NCI-H524 treated with DMSO at 0.1 percent for 48 hours (cell line): ENCODE results near the gene ESPN.
"Not testable (repeated sequence)": the region's sequence is repeated elsewhere in the genome, so short reads cannot be mapped to it uniquely, and the experiment has no call there.

Source experiments
- DNase-seq: peaks from one replicate; lab custom pipeline; 2025; lab: John Stamatoyannopoulos, UW

The ESPN gene

GRCh38 chr1:6485168-6486101 is 60.9 kb downstream of the ESPN start:
- no peak for DNase-seq

- DNase-seq = peak; percentile 39
These were observed 61.9 kb downstream of the ESPN start for GRCh38 chr1:6486433-6487011.

- DNase-seq = no peak
These were observed 63.4 kb downstream of the ESPN start for GRCh38 chr1:6487804-6488484.

- DNase-seq = no peak
These were observed 64.2 kb downstream of the ESPN start for GRCh38 chr1:6488602-6489382.

GRCh38 chr1:6489383-6489765 is 64.8 kb downstream of the ESPN start:
- no peak for DNase-seq

- DNase-seq = no peak
These were observed 65.2 kb downstream of the ESPN start for GRCh38 chr1:6489799-6490180.

- no peak for DNase-seq
These were observed 65.9 kb downstream of the ESPN start for GRCh38 chr1:6490181-6491080.

- DNase-seq = no peak
These were observed 66.5 kb downstream of the ESPN start for GRCh38 chr1:6491081-6491449.

GRCh38 chr1:6491480-6491962 is 66.9 kb downstream of the ESPN start, which contains the start of gene PLEKHG5:
Gene PLEKHG5, minus strand, starts transcription at chr1:6491667. Its CDS starts 14,096 bp downstream, at chr1:6477571.
- no peak for DNase-seq

- no peak for DNase-seq
These were observed 67.4 kb downstream of the ESPN start for GRCh38 chr1:6491966-6492365.

GRCh38 chr1:6493834-6494223 is 69.3 kb downstream of the ESPN start:
- DNase-seq = not testable (repeated sequence)

GRCh38 chr1:6494627-6495026 is 70.1 kb downstream of the ESPN start:
- no peak for DNase-seq

GRCh38 chr1:6495041-6495441 is 70.5 kb downstream of the ESPN start:
- DNase-seq = no peak

GRCh38 chr1:6495540-6496364 is 71.2 kb downstream of the ESPN start:
- DNase-seq = no peak

- DNase-seq = no peak
These were observed 71.8 kb downstream of the ESPN start for GRCh38 chr1:6496365-6496721.

- no peak for DNase-seq
These were observed 72.3 kb downstream of the ESPN start for GRCh38 chr1:6496890-6497214.

GRCh38 chr1:6497215-6497866 is 72.8 kb downstream of the ESPN start:
- no peak for DNase-seq

- no peak for DNase-seq
These were observed 73.4 kb downstream of the ESPN start for GRCh38 chr1:6497867-6498575.

- no peak for DNase-seq
These were observed 74.1 kb downstream of the ESPN start for GRCh38 chr1:6498576-6499111.
